ENCODE results near the gene SLC39A3. TPM values are rescaled to one million over a fixed set of nuclear protein-coding genes. Genes with fewer than 3 reads are reported as not detected.

SLC39A3 gene
- total and polyA plus RNA-seq, 10 of the 15 experiments (the other 5 are each of a cell fraction or from before 2014, with no cell fraction given) = 0.63 to 67.1 (median 51.2) TPM

DNA sequence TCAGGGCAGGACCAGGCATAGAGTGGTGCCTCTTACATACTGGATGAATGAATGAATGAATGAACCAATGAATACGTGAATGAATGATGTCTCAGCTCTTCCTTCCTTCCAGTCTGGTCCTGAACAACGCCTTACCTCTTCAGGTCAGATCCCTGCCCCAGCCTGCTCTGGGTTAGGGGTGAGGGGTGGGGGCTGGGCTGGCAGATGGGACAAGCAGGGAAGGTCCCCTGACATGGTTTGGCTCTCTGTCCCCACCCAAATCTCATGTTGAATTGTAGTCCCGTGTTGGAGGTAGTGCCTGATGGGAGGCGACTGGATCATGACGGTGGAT, 28.0 kb downstream of the SLC39A3 start:
- H3K4me1 ChIP-seq (ENCODE audit: control insufficient read depth, insufficient read depth, low read length) = peaks cover 15% of the 10 kb centered on the region
- ATAC-seq (no peak), DNase-seq (ENCODE audit: low read depth, low spot score) (no peak), FAIRE-seq (no peak)
- no peak overlapping the region for H3K4me3 ChIP-seq
- POLR2A ChIA-PET = interaction anchor here (1.9 kb wide), 1 partner anchor 12 kb away, joined by 14 read pairs; no protein-coding TSS in a partner anchor
- H3K27me3 ChIP-seq (replicated peaks in 1 of 2; ENCODE audit: control insufficient read depth in 2 of 2, insufficient read depth in 2 of 2, low read length in 1 of 2) = no peaks in the 10 kb centered on the region
- no peaks in the 10 kb centered on the region for H3K36me3 ChIP-seq (ENCODE audit: control insufficient read depth in 2 of 2, insufficient read depth in 2 of 2, low read length in 1 of 2)
- H4K20me1 ChIP-seq (ENCODE audit: control insufficient read depth, insufficient read depth) = no peaks in the 10 kb centered on the region
- H3K79me2 ChIP-seq (ENCODE audit: control insufficient read depth, insufficient read depth, low read length) = no peaks in the 10 kb centered on the region
- RAD21 ChIA-PET (ENCODE audit: unreplicated experiment) = interaction anchor here (2.1 kb wide), 1 partner anchor 31 kb away, joined by 6 read pairs; no protein-coding TSS in a partner anchor
- CTCF ChIA-PET = interaction anchor here (1.2 to 1.3 kb wide), 2 partner anchors 12 to 63 kb away, joined by 3 read pairs; no protein-coding TSS in a partner anchor
- SMC1A ChIA-PET (ENCODE audit: uncharacterized antibody, unreplicated experiment) = interaction anchor here (1.5 to 2.0 kb wide), 2 partner anchors 10 to 18 kb away, joined by 3 to 8 read pairs; no protein-coding TSS in a partner anchor
- in situ Hi-C loops (cut with MboI) (no loop called here), intact Hi-C loops (cut with micrococcal nuclease; ENCODE audit: unreplicated experiment) (no loop called here)
- H3K4me2 ChIP-seq (ENCODE audit: control insufficient read depth, insufficient read depth) = no peak overlapping the region
- no peak overlapping the region for H2AFZ ChIP-seq (ENCODE audit: control insufficient read depth, low read depth, low read length)
- BruUV-seq (replicated peaks) = no TSS peak
- H3K9me3 ChIP-seq (replicated peaks; ENCODE audit: control insufficient read depth, insufficient read depth, low read length) = peaks cover 7% of the 10 kb centered on the region; the same call in 2 of the 3 replicates
- H3K27ac ChIP-seq (ENCODE audit: control insufficient read depth, insufficient read depth) = no peak overlapping the region
- TF ChIP-seq ZNF274 (IDR thresholded peaks at IDR 0.05; ENCODE audit: insufficient read depth, insufficient read length) (no peak), ZNF24 (IDR thresholded peaks at IDR 0.05) (peak; percentile 89), NR2C1 (IDR thresholded peaks at IDR 0.05) (no peak)
- TF ChIP-seq, protein P1, sequence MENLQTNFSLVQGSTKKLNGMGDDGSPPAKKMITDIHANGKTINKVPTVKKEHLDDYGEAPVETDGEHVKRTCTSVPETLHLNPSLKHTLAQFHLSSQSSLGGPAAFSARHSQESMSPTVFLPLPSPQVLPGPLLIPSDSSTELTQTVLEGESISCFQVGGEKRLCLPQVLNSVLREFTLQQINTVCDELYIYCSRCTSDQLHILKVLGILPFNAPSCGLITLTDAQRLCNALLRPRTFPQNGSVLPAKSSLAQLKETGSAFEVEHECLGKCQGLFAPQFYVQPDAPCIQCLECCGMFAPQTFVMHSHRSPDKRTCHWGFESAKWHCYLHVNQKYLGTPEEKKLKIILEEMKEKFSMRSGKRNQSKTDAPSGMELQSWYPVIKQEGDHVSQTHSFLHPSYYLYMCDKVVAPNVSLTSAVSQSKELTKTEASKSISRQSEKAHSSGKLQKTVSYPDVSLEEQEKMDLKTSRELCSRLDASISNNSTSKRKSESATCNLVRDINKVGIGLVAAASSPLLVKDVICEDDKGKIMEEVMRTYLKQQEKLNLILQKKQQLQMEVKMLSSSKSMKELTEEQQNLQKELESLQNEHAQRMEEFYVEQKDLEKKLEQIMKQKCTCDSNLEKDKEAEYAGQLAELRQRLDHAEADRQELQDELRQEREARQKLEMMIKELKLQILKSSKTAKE (IDR thresholded peaks at IDR 0.05; ENCODE audit: low read depth, poor library complexity, severe bottlenecking) = no peak
- H3K9ac ChIP-seq (ENCODE audit: control insufficient read depth, insufficient read depth, low read length) = no peak overlapping the region
- WGBS (ENCODE audit: insufficient coverage, insufficient replicate concordance, low lambda C conversion rate, missing lambda C conversion rate) = 64% methylated on average over 5 of the region's 5 CpGs

Measured in GM12878 (cell line).